Hematopoietic multipotent progenitor cell (in vitro differentiated cells): ENCODE data around the gene ABCG1. TPM values are rescaled to one million over a fixed set of nuclear protein-coding genes. Genes with fewer than 3 reads are reported as not detected.

ENCODE experiments used
- DNase-seq, 3 donors: peaks; one replicate each; pipeline ENCODE4 v3.0.0-alpha.2; 2011 to 2015; ENCODE audit warnings: low read depth in 2 of 3, low spot score in 2 of 3
- total RNA-seq: library from RNA; depleted of rRNA; stranded (reverse); fragments of >200 nt; gene quantifications from one replicate; pipeline ENCODE4 v1.2.3, GENCODE V29; 2012

ABCG1 gene
- total RNA-seq, 1 donor = 45.5 TPM

GRCh38 chr21:42265231-42265812, 46.4 kb downstream of the ABCG1 start:
- no peak for DNase-seq

- DNase-seq = peak in 1 of 3 donors; percentile 31
Observed at GRCh38 chr21:42266971-42267556, 48.1 kb downstream of the ABCG1 start.

GRCh38 chr21:42269386-42269785, 50.4 kb downstream of the ABCG1 start:
- DNase-seq = peak in 2 of 3 donors; percentile 46 to 64

DNA sequence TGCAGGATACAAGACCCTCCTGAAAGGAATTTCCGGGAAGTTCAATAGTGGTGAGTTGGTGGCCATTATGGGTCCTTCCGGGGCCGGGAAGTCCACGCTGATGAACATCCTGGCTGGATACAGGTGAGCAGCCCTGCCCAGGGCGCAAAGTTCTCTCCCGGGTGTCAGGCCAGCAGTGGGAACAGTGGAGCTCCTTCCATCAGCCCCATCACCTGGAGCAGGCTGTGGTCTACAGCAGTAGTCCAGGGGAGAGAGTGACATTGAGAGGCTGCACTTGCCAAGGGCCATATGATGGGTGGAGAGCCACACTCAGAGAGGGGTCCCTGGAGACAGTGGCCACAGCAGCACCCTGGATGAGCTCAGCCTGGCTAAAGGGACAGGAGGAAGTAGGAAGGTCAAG, 52.1 kb downstream of the ABCG1 start:
- DNase-seq = no peak

GRCh38 chr21:42272109-42272962, 53.4 kb downstream of the ABCG1 start:
- DNase-seq = no peak

- DNase-seq = no peak
Observed at GRCh38 chr21:42272984-42273600, 54.2 kb downstream of the ABCG1 start.

GRCh38 chr21:42276076-42276475, 57.1 kb downstream of the ABCG1 start:
- no peak for DNase-seq

DNA sequence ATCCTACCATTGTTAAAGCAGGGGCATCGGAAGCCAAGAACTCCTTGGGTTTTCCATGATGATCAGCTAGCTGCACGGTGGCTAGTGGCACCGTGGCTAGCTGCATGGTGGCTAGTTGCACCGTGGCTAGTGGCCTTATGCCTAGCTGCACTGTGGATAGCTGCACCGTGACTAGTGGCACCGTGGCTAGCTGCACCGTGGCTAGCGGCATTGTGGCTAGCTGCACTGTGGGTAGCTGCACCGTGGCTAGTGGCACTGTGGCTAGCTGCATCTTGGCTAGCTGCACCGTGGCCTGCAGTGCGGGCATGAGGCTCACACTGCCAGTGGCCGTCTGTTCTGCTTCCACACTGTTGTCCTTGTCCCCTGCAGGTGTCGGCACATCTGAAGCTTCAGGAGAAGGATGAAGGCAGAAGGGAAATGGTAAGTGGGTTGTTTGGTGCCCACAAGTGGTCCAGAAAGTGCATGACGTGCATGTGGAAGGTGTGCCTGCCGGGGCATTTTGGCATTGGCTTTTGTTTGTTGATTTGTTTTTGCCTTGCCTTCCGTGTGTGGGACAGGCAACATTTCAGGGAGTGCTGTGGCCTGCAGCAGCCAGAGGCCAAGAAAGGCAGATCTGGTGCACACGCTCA, 57.7 kb downstream of the ABCG1 start:
- DNase-seq = peak in 1 of 3 donors; percentile 40

GRCh38 chr21:42277593-42277992, 58.7 kb downstream of the ABCG1 start:
- no peak for DNase-seq

DNA sequence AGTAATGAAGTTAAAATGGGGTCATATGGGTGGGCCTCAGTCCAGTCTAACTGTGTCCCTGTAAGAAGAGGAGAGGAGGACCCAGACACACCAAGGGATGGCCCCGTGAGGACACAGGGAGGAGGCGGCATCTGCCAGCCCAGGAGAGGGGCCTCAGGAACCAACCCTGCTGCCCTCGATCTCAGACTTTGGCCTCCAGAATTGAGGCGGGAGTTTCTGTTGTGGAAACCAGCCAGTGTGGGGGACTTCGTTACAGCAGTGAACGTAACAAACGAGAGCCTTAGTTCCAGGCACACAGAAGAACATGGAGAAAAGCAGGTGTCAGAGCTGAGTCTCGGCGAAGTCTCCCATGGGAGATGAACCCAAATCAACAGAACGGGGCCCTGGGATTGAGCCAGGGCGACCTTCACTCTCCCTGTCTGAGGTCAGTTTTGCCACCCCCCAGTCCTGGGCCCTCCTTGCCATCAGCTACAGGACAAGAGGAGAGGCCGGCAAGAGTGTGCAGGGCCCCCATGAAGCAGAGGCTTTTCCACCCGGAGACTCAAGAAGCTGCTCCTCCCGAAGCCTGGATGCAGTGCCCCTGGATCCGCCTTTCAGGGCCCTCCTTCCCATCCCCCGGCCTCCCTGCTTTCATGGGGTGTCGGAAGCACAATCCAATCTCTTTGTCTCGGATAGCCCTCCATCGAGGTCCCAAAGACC, 59.7 kb downstream of the ABCG1 start:
- no peak for DNase-seq

- no peak for DNase-seq
Observed at GRCh38 chr21:42279341-42279871, 60.5 kb downstream of the ABCG1 start.

- DNase-seq = no peak
Observed at GRCh38 chr21:42279888-42280287, 60.9 kb downstream of the ABCG1 start.

DNA sequence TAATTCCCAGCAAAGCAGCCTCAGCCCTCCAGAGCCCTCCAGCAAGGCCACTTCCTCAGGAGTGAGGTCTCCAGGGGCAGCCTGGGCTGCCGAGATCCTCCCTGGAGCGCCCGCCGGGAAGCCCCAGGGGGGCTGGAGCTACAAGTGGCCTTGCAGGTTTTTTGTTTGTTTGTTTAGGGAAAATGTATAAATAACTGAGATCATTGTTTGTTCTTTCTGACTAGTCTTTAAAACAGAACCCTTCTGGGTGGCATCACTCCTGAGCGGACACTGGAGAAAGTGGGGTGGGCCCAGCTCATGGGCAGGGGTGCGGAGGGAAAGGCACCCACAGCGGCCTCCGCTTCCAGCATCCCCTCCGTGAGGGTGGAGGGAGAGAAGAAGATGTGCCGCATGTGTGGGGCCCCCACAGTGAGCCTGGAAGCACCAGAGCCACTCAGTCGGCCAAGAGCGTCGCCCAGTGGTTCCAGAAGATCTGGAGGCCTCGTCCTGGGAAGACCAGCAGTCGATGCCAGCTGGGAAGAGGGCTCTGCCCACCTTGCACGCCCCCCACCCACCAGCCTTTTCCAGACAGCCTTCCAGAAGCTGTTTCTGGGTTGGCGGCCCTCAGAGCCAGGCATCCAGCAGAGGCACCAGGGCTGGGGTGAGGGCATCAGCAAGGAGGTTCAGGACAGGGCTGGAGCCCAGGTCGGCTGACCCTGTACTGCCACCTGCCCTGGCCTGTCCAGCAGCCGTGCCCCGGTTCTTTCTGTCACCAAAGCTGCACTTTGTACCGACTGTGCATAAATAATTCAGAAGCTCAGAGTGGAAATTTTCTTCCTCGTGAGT, 61.6 kb downstream of the ABCG1 start:
- DNase-seq = no peak

- no peak for DNase-seq
Observed at GRCh38 chr21:42281181-42281680, 62.3 kb downstream of the ABCG1 start.

DNA sequence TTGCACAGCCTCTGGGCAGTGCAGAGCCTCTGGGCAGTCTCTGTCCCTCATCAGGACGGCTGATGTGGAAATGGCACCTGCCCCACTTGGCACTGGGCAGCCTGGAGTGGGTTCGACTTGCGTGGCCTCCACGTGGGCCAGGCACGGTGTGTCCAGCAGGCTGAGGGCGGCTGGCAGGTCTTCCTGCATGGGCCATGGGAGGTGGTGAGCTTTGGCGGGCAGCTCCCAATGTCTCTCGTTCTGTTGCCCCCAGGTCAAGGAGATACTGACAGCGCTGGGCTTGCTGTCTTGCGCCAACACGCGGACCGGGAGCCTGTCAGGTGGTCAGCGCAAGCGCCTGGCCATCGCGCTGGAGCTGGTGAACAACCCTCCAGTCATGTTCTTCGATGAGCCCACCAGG, 63.1 kb downstream of the ABCG1 start:
- DNase-seq = no peak

GRCh38 chr21:42282715-42283114, 63.8 kb downstream of the ABCG1 start:
- DNase-seq = no peak

DNA sequence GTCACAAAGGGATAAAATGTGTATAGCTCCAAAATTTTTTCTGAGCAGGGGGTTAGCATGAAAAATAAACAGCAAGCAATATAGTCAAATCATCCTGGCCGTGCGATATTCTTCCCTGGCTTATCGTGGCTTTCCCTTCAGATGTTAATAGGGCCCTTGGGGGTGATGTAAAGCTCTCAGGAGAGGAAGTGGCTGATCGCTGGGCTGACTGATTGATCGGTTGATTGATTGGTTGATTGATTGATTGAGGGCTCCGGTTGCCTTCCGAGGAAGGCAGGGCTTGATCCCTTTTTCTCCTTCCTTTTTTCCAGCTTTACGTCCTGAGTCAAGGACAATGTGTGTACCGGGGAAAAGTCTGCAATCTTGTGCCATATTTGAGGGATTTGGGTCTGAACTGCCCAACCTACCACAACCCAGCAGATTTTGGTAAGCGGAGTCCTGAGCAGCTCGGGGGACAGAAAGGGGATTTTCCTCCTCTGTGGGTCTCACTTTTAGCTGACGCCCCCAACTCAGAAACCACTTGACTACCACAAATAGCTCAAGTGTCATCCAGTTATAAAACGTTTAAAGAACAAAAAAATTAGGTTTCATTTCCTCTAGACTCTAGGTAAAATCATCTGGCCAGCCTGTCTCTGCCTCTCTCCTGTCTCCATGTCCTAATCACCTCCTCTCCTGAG, 66.8 kb downstream of the ABCG1 start:
- DNase-seq = no peak

DNA sequence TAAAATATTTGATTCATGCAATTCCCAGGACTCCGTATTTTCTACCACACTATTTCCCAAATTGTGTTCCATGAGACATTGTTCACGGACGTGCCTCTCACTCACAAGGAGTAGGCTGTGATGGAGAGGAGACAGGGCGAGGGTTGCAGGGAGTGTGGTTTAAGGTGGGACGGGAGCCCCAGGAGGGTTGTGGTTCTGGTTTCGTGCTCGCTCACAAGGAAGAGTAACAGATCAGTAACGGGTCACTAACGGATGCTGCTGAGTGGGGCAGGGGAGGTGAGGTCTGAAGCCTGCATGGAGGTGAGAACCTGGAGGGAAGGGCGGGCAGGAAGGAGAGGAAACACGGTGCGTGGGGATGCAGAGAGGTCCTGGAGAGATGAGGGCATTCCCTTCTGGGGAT, 67.5 kb downstream of the ABCG1 start:
- no peak for DNase-seq
